ENCODE results near the gene SWAP70.

Gene SWAP70

DNA sequence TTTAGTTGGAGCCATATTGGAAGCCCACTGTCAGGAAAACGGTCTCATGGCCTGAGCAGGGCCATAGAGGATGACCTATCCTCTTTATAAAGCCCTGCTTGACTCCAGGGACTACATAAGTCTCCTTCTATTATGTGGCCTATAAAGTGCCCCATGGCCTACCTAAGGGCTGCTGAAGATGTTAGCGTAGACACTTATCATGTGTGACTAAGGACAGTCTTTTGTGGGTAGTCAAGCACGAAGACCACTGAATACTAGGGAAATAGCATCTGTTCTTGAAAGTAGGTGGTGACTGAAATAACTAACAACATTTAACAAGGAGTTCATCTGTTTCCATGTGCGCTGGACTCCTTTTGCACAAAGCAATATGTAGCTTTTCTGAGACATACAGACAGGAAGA lies 117.1 kb downstream of the SWAP70 start:
- Histone ChIP-seq H3K36me3 (ENCODE audit: control insufficient read depth in 1 of 2, insufficient read depth in 2 of 2, low read length in 2 of 2) (peaks cover 27 to 59% of the 10 kb centered on the region in 2 donors), H3K4me3 (ENCODE audit: low read depth in 1 of 2, low read length in 2 of 2) (no peak overlapping the region), H3K9me3 (ENCODE audit: control insufficient read depth in 1 of 2, low read length in 2 of 2) (no peaks in the 10 kb centered on the region), H3K4me1 (ENCODE audit: control insufficient read depth in 1 of 2, insufficient read depth in 2 of 2, low read length in 2 of 2) (no peaks in the 10 kb centered on the region), H3K27me3 (ENCODE audit: low read depth, low read length) (no peaks in the 10 kb centered on the region), H3K27ac (ENCODE audit: low read length) (no peak overlapping the region)

- peaks cover 32 to 71% of the 10 kb centered on the region in 2 donors for H3K36me3 ChIP-seq (ENCODE audit: control insufficient read depth in 1 of 2, insufficient read depth in 2 of 2, low read length in 2 of 2)
- no peak overlapping the region for H3K27ac ChIP-seq (ENCODE audit: low read length)
- no peaks in the 10 kb centered on the region for H3K27me3 ChIP-seq (ENCODE audit: low read depth, low read length)
- no peaks in the 10 kb centered on the region for H3K4me1 ChIP-seq (ENCODE audit: control insufficient read depth in 1 of 2, insufficient read depth in 2 of 2, low read length in 2 of 2)
- no peak overlapping the region for H3K4me3 ChIP-seq (ENCODE audit: low read depth in 1 of 2, low read length in 2 of 2)
- no peaks in the 10 kb centered on the region for H3K9me3 ChIP-seq (ENCODE audit: control insufficient read depth in 1 of 2, low read length in 2 of 2)
Observed at GRCh38 chr11:9783986-9784385, 120.1 kb downstream of the SWAP70 start.

GRCh38 chr11:9784602-9785315 lies 120.9 kb downstream of the SWAP70 start:
- Histone ChIP-seq H3K27ac (ENCODE audit: low read length) (no peak overlapping the region), H3K9me3 (ENCODE audit: control insufficient read depth in 1 of 2, low read length in 2 of 2) (no peaks in the 10 kb centered on the region), H3K4me1 (ENCODE audit: control insufficient read depth in 1 of 2, insufficient read depth in 2 of 2, low read length in 2 of 2) (no peaks in the 10 kb centered on the region), H3K36me3 (ENCODE audit: control insufficient read depth in 1 of 2, insufficient read depth in 2 of 2, low read length in 2 of 2) (peaks cover 32 to 70% of the 10 kb centered on the region in 2 donors), H3K4me3 (ENCODE audit: low read depth in 1 of 2, low read length in 2 of 2) (no peak overlapping the region), H3K27me3 (ENCODE audit: low read depth, low read length) (no peaks in the 10 kb centered on the region)

DNA sequence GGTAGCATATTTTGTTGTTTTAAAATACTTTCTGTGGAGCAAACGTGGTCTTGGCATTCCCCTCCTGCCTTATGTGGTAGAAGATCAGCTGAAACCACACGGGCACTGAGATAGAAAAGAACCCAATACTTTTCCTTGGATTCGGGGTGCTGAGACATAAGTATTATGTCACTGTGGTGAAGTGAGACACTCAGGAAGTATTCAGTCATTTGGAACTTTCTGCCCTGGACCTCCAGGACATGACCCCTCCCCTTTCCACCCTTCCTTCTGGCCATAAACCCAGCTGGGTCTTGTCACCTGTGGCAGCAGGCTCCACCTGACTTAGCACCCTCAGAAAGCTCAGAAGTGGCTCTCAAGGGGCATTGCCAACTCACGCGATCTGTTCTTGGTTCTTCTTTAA lies 123.4 kb downstream of the SWAP70 start:
- no peaks in the 10 kb centered on the region for H3K9me3 ChIP-seq (ENCODE audit: control insufficient read depth in 1 of 2, low read length in 2 of 2)
- H3K36me3 ChIP-seq (ENCODE audit: control insufficient read depth in 1 of 2, insufficient read depth in 2 of 2, low read length in 2 of 2), result peaks cover 26 to 53% of the 10 kb centered on the region in 2 donors
- H3K27me3 ChIP-seq (ENCODE audit: low read depth, low read length), result no peaks in the 10 kb centered on the region
- H3K27ac ChIP-seq (ENCODE audit: low read length), result no peak overlapping the region
- no peak overlapping the region for H3K4me3 ChIP-seq (ENCODE audit: low read depth in 1 of 2, low read length in 2 of 2)
- H3K4me1 ChIP-seq (ENCODE audit: control insufficient read depth in 1 of 2, insufficient read depth in 2 of 2, low read length in 2 of 2), result no peaks in the 10 kb centered on the region

GRCh38 chr11:9787981-9788521 lies 124.2 kb downstream of the SWAP70 start:
- no peaks in the 10 kb centered on the region for H3K9me3 ChIP-seq (ENCODE audit: control insufficient read depth in 1 of 2, low read length in 2 of 2)
- H3K27me3 ChIP-seq (ENCODE audit: low read depth, low read length), result no peaks in the 10 kb centered on the region
- H3K27ac ChIP-seq (ENCODE audit: low read length), result no peak overlapping the region
- H3K36me3 ChIP-seq (ENCODE audit: control insufficient read depth in 1 of 2, insufficient read depth in 2 of 2, low read length in 2 of 2), result peaks cover 23 to 50% of the 10 kb centered on the region in 2 donors
- no peaks in the 10 kb centered on the region for H3K4me1 ChIP-seq (ENCODE audit: control insufficient read depth in 1 of 2, insufficient read depth in 2 of 2, low read length in 2 of 2)
- H3K4me3 ChIP-seq (ENCODE audit: low read depth in 1 of 2, low read length in 2 of 2), result no peak overlapping the region

- Histone ChIP-seq H3K9me3 (ENCODE audit: control insufficient read depth in 1 of 2, low read length in 2 of 2) (no peaks in the 10 kb centered on the region), H3K27ac (ENCODE audit: low read length) (no peak overlapping the region), H3K4me1 (ENCODE audit: control insufficient read depth in 1 of 2, insufficient read depth in 2 of 2, low read length in 2 of 2) (no peaks in the 10 kb centered on the region), H3K27me3 (ENCODE audit: low read depth, low read length) (no peaks in the 10 kb centered on the region), H3K36me3 (ENCODE audit: control insufficient read depth in 1 of 2, insufficient read depth in 2 of 2, low read length in 2 of 2) (peaks cover 15 to 40% of the 10 kb centered on the region in 2 donors), H3K4me3 (ENCODE audit: low read depth in 1 of 2, low read length in 2 of 2) (no peak overlapping the region)
Observed at GRCh38 chr11:9789910-9790309, 126.0 kb downstream of the SWAP70 start.

DNA sequence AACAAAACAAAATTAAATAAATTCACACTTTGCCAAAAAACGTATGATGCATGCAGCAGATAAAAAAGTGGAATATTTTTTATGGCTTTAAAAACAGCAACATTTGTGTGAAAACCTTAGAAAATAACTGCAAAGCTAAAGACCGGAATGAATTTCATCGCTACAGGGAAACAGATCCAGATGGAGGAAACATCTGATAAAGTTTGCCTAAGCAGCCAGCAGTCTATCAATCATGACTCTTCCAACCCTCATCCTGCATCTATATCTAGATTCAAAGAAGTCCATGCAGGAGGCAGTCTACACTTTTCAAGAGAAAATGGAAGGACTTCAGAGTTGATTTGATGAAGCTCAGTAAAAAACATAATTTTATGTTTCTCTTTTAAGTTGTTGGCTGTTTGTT lies 126.8 kb downstream of the SWAP70 start:
- Histone ChIP-seq H3K9me3 (ENCODE audit: control insufficient read depth in 1 of 2, low read length in 2 of 2) (no peaks in the 10 kb centered on the region), H3K27ac (ENCODE audit: low read length) (no peak overlapping the region), H3K27me3 (ENCODE audit: low read depth, low read length) (no peaks in the 10 kb centered on the region), H3K36me3 (ENCODE audit: control insufficient read depth in 1 of 2, insufficient read depth in 2 of 2, low read length in 2 of 2) (peaks cover 12 to 34% of the 10 kb centered on the region in 2 donors), H3K4me1 (ENCODE audit: control insufficient read depth in 1 of 2, insufficient read depth in 2 of 2, low read length in 2 of 2) (no peaks in the 10 kb centered on the region), H3K4me3 (ENCODE audit: low read depth in 1 of 2, low read length in 2 of 2) (no peak overlapping the region)

- Histone ChIP-seq H3K27ac (ENCODE audit: low read length) (no peak overlapping the region), H3K4me3 (ENCODE audit: low read depth in 1 of 2, low read length in 2 of 2) (no peak overlapping the region), H3K4me1 (ENCODE audit: control insufficient read depth in 1 of 2, insufficient read depth in 2 of 2, low read length in 2 of 2) (no peaks in the 10 kb centered on the region), H3K9me3 (ENCODE audit: control insufficient read depth in 1 of 2, low read length in 2 of 2) (no peaks in the 10 kb centered on the region), H3K36me3 (ENCODE audit: control insufficient read depth in 1 of 2, insufficient read depth in 2 of 2, low read length in 2 of 2) (peaks cover 3 to 4% of the 10 kb centered on the region in 2 donors), H3K27me3 (ENCODE audit: low read depth, low read length) (no peaks in the 10 kb centered on the region)
Observed at GRCh38 chr11:9796266-9796665, 132.4 kb downstream of the SWAP70 start.

GRCh38 chr11:9796854-9797253 lies 133.0 kb downstream of the SWAP70 start:
- no peak overlapping the region for H3K27ac ChIP-seq (ENCODE audit: low read length)
- no peaks in the 10 kb centered on the region for H3K4me1 ChIP-seq (ENCODE audit: control insufficient read depth in 1 of 2, insufficient read depth in 2 of 2, low read length in 2 of 2)
- H3K4me3 ChIP-seq (ENCODE audit: low read depth in 1 of 2, low read length in 2 of 2), result no peak overlapping the region
- H3K36me3 ChIP-seq (ENCODE audit: control insufficient read depth in 1 of 2, insufficient read depth in 2 of 2, low read length in 2 of 2), result peaks cover 3 to 4% of the 10 kb centered on the region in 2 donors
- no peaks in the 10 kb centered on the region for H3K9me3 ChIP-seq (ENCODE audit: control insufficient read depth in 1 of 2, low read length in 2 of 2)
- H3K27me3 ChIP-seq (ENCODE audit: low read depth, low read length), result no peaks in the 10 kb centered on the region

DNA sequence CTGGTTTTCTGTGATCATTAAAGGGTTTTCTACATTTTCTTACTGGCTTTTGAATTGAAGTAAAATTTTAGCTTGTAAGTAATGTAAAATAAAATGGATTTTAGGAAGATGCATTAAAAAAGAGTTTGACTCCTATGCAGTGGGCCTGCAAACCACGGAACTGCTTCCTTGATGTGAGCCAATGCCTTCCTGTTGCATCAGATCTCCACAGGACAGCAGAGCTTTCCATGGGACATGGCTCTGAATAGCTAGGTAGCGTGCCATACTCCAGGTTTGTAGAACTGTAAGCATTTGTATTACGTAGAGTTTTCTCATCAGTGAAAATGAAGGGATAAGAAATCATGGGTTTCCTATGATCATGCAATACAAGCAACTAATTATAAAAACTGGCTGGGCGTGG lies 133.4 kb downstream of the SWAP70 start:
- H3K27ac ChIP-seq (ENCODE audit: low read length), result no peak overlapping the region
- peaks cover under 1 to 3% of the 10 kb centered on the region in 2 donors for H3K4me1 ChIP-seq (ENCODE audit: control insufficient read depth in 1 of 2, insufficient read depth in 2 of 2, low read length in 2 of 2)

DNA sequence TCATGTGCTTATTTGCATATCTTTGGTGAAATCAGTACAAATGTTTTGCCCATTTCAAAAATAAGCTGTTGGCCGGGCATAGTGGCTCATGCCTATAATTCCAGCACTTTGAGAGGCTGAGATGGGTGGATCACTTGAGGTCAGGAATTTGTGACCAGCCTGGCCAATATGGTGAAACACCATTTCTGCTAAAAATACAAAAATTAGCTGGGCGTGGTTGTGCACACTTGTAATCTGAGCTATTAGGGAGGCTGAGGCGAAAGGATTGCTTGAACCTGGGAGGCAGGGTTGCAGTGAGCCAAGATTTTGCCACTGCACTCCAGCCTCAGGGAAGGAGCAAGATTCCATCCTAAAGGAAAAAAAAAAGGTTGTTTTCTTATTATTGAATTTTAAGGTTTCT lies 136.0 kb downstream of the SWAP70 start:
- peaks cover 0 to 2% of the 10 kb centered on the region in 2 donors for H3K36me3 ChIP-seq (ENCODE audit: control insufficient read depth in 1 of 2, insufficient read depth in 2 of 2, low read length in 2 of 2)

More for the DNA sequence above, 133.4 kb downstream of the SWAP70 start:
- peaks cover 3 to 4% of the 10 kb centered on the region in 2 donors for H3K36me3 ChIP-seq (ENCODE audit: control insufficient read depth in 1 of 2, insufficient read depth in 2 of 2, low read length in 2 of 2)
- no peaks in the 10 kb centered on the region for H3K27me3 ChIP-seq (ENCODE audit: low read depth, low read length)
- no peaks in the 10 kb centered on the region for H3K9me3 ChIP-seq (ENCODE audit: control insufficient read depth in 1 of 2, low read length in 2 of 2)
- no peak overlapping the region for H3K4me3 ChIP-seq (ENCODE audit: low read depth in 1 of 2, low read length in 2 of 2)

More for the DNA sequence above, 136.0 kb downstream of the SWAP70 start:
- Histone ChIP-seq H3K9me3 (ENCODE audit: control insufficient read depth in 1 of 2, low read length in 2 of 2) (no peaks in the 10 kb centered on the region), H3K4me1 (ENCODE audit: control insufficient read depth in 1 of 2, insufficient read depth in 2 of 2, low read length in 2 of 2) (peaks cover 8 to 21% of the 10 kb centered on the region in 2 donors), H3K27ac (ENCODE audit: low read length) (no peak overlapping the region), H3K27me3 (ENCODE audit: low read depth, low read length) (no peaks in the 10 kb centered on the region), H3K4me3 (ENCODE audit: low read depth in 1 of 2, low read length in 2 of 2) (no peak overlapping the region)

Measured in muscle layer of duodenum (tissue), 2 donors.